Thyroid gland (tissue), 4 donors: ENCODE results near the gene SAFB. TPM values are rescaled to one million over a fixed set of nuclear protein-coding genes. Genes with fewer than 3 reads are reported as not detected.

Source experiments
- DNase-seq, 2 donors: peaks; one replicate each; pipeline ENCODE4 v3.0.0-alpha.2; 2019
- H3K27ac ChIP-seq, 3 donors: fragments of 200-600 bp; sonication (generic); 1 replicate in 2 of 3; 2 replicates in 1 of 3; pipeline ENCODE4 v1.5.1; 2016 to 2019; ENCODE audit warnings: mild to moderate bottlenecking in 1 of 3, moderate library complexity in 1 of 3
- H3K27me3 ChIP-seq: fragments of 200-600 bp; sonication (generic); one replicate; pipeline ENCODE4 v1.5.1; 2019
- H3K36me3 ChIP-seq, 2 donors: fragments of 200-600 bp; sonication (generic); one replicate each; pipeline ENCODE4 v1.5.1; 2016 to 2019
- H3K4me1 ChIP-seq, 2 donors: fragments of 200-600 bp; sonication (generic); one replicate each; pipeline ENCODE4 v1.5.1; 2017 to 2019
- H3K4me3 ChIP-seq, 3 donors: fragments of 200-600 bp; sonication (generic); replicated peaks in 1 of 3; 1 replicate in 2 of 3; 2 replicates in 1 of 3; pipeline ENCODE4 v1.5.1; 2016; ENCODE audit warnings: mild to moderate bottlenecking in 1 of 3
- H3K9me3 ChIP-seq: fragments of 200-600 bp; sonication (generic); one replicate; pipeline ENCODE4 v1.5.1; 2017
- CTCF ChIP-seq, 6 experiments: fragments of 200-600 bp in 3 of 6; fragments of 450-650 bp in 3 of 6; sonication (generic) in 3 of 6; IDR thresholded peaks; one replicate each; pipeline ENCODE4 v1.5.1; 2016 to 2019; ENCODE audit warnings: antibody characterized with exemption in 6 of 6, mild to moderate bottlenecking in 2 of 6, inconsistent platforms in 1 of 6, moderate library complexity in 1 of 6
- POLR2A ChIP-seq, 2 donors: fragments of 450-650 bp; IDR thresholded peaks; one replicate each; pipeline ENCODE4 v1.6.1; 2017; ENCODE audit warnings: antibody characterized with exemption in 2 of 2, mild to moderate bottlenecking in 2 of 2, moderate library complexity in 1 of 2
- WGBS, 2 donors: methylation state at CpG; one replicate each; pipeline ENCODE4 v1.1.5; 2017; 5-methylcytosine and 5-hydroxymethylcytosine counted together
- intact Hi-C: fragments of 100-400 bp; cut with DNase I; formaldehyde crosslinking; loops from one replicate; pipeline ENCODE4 v1.15.1; 2023
- total RNA-seq, 4 donors: library from RNA; depleted of rRNA; stranded (reverse); fragments of >200 nt; gene quantifications; one replicate each; pipeline ENCODE4 v1.2.3, GENCODE V29; 2016

The SAFB gene
- total RNA-seq, 4 donors from 2014 or later, result 70.1 to 129 (median 86.7) TPM

- H3K9me3 ChIP-seq, result no peaks in the 10 kb centered on the region
- H3K4me1 ChIP-seq, result peaks cover 19 to 28% of the 10 kb centered on the region in 2 donors
- H3K4me3 ChIP-seq, result peak within 1 kb of the TSS; percentile 51 to 94 (median 53)
- H3K27me3 ChIP-seq, result no peaks in the 10 kb centered on the region
- peak within 1 kb of the TSS; percentile 81 to 96 (median 91) for H3K27ac ChIP-seq
- intact Hi-C loops, result loop anchor here (10.0 kb wide), 1 partner anchor 66 kb away; the partner anchor contains the start of genes SAFB and SAFB2
- TF ChIP-seq CTCF (IDR thresholded peaks at IDR 0.05), result peak; percentile 86 to 100 (median 94)
- TF ChIP-seq POLR2A (IDR thresholded peaks at IDR 0.05), result peak; percentile 78 to 96
- peaks cover 32 to 34% of the 10 kb centered on the region in 2 donors for H3K36me3 ChIP-seq
- 1% methylated on average over 15 to 27 of the region's 73 CpGs for WGBS, 2 donors
- peak; percentile 97 to 99 for DNase-seq
Measured at GRCh38 chr19:5690125-5690954, 67.5 kb downstream of the SAFB start, which contains the start of gene RPL36. Gene RPL36 (plus strand): TSS chr19:5690295. CDS start chr19:5690508, 213 bp downstream.

GRCh38 chr19:5690955-5691821 is 68.3 kb downstream of the SAFB start:
- no peak for TF ChIP-seq POLR2A (IDR thresholded peaks at IDR 0.05)
- no peak for TF ChIP-seq CTCF (IDR thresholded peaks at IDR 0.05)
- peak overlapping the region; percentile 51 to 94 (median 53) for H3K4me3 ChIP-seq
- H3K27me3 ChIP-seq, result no peaks in the 10 kb centered on the region
- peaks cover 18 to 26% of the 10 kb centered on the region in 2 donors for H3K4me1 ChIP-seq
- WGBS, 2 donors, result 14 to 32% methylated on average over 36 to 48 of the region's 54 CpGs
- peak overlapping the region; percentile 81 to 96 (median 91) for H3K27ac ChIP-seq
- peak; percentile 29 to 32 for DNase-seq
- H3K9me3 ChIP-seq, result no peaks in the 10 kb centered on the region
- intact Hi-C loops, result loop anchor here (10.0 kb wide), 1 partner anchor 66 kb away; the partner anchor contains the start of genes SAFB and SAFB2
- H3K36me3 ChIP-seq, result peaks cover 41 to 42% of the 10 kb centered on the region in 2 donors

- WGBS, 2 donors, result 79 to 83% methylated on average over 26 to 34 of the region's 42 CpGs
- no peak for DNase-seq
- peak overlapping the region in 1 of 3 donors; percentile 81 for H3K27ac ChIP-seq
- intact Hi-C loops, result loop anchor here (10.0 kb wide), 1 partner anchor 67 kb away; the partner anchor contains the start of genes SAFB and SAFB2
- TF ChIP-seq POLR2A (IDR thresholded peaks at IDR 0.05), result no peak
- no peak for TF ChIP-seq CTCF (IDR thresholded peaks at IDR 0.05)
- peak overlapping the region in 1 of 3 donors; percentile 51 for H3K4me3 ChIP-seq
- no peaks in the 10 kb centered on the region for H3K9me3 ChIP-seq
- peaks cover 16 to 22% of the 10 kb centered on the region in 2 donors for H3K4me1 ChIP-seq
- peaks cover 47 to 48% of the 10 kb centered on the region in 2 donors for H3K36me3 ChIP-seq
- H3K27me3 ChIP-seq, result no peaks in the 10 kb centered on the region
Measured at GRCh38 chr19:5691822-5692722, 69.2 kb downstream of the SAFB start.

GRCh38 chr19:5692723-5693194 is 69.9 kb downstream of the SAFB start:
- H3K9me3 ChIP-seq, result no peaks in the 10 kb centered on the region
- H3K27ac ChIP-seq, result no peak overlapping the region
- H3K36me3 ChIP-seq, result peaks cover 47 to 48% of the 10 kb centered on the region in 2 donors
- intact Hi-C loops, result loop anchor here (10.0 kb wide), 1 partner anchor 68 kb away; the partner anchor contains the start of genes SAFB and SAFB2
- 72 to 83% methylated on average over 7 of the region's 7 CpGs for WGBS, 2 donors
- H3K4me1 ChIP-seq, result peaks cover 13 to 15% of the 10 kb centered on the region in 2 donors
- no peak for DNase-seq
- no peak overlapping the region for H3K4me3 ChIP-seq
- H3K27me3 ChIP-seq, result no peaks in the 10 kb centered on the region
- TF ChIP-seq POLR2A (IDR thresholded peaks at IDR 0.05) (no peak), CTCF (IDR thresholded peaks at IDR 0.05) (no peak)
